ENCODE results near the gene GCK. TPM values are rescaled to one million over a fixed set of nuclear protein-coding genes. Genes with fewer than 3 reads are reported as not detected.

GCK gene
- total and polyA plus RNA-seq, 2 donors (not counting 1 experiment from before 2014, with no cell fraction given): 0.22 to 0.24 TPM

DNA sequence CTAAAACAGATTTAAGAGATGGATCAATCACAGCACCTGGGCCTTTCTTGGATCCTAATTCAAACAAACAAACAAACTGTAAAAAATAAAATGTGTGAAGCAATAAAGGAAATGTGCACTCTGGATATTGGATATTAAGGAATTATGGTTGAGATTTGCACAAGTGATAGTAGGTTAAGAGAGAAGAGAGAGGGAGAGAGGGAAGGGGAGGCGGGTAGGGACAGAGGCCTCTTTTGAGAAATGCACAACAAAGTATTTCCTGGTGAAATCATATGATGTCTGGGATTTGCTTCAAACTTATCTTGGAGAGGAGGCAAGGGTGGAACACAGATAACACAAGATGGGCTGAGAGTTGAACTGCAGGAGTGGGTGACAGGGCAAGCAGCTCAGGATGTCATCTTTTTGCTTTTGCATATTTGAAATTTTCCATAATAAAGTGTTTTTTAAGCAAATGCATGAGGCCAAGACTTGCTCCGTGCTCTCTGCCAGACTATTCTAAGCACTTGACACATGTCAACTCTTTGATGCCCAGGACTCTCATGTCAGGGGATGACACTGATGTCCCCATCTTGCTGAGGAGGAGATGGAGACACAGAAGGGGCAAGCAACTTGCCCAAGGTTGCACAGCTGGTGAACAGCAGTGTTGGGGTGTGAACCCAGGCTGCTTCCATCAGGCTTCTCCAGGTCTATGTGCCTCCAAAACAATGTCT lies 94.2 kb downstream of the GCK start:
- Mint-ChIP-seq H3K4me1 (peaks cover 57% of the 10 kb centered on the region), H3K4me3 (no peak overlapping the region), H3K27me3 (no peaks in the 10 kb centered on the region), H3K9me3 (ENCODE audit: insufficient read depth) (no peaks in the 10 kb centered on the region), H3K27ac (peak overlapping the region; percentile 62)
- no peaks in the 10 kb centered on the region for H4K20me1 ChIP-seq (ENCODE audit: control insufficient read depth, insufficient read depth, low read length, poor library complexity, severe bottlenecking)
- H3K4me3 ChIP-seq (ENCODE audit: control extremely low read depth in 1 of 5, extremely low read depth in 1 of 5, insufficient read depth in 1 of 5, low read depth in 2 of 5, low read length in 4 of 5): no peak overlapping the region
- H3K27me3 ChIP-seq (replicated peaks in 1 of 4; ENCODE audit: control extremely low read depth in 1 of 4, control insufficient read depth in 3 of 4, insufficient read depth in 4 of 4, low read length in 3 of 4): no peaks in the 10 kb centered on the region
- no peak overlapping the region for H2AFZ ChIP-seq (ENCODE audit: insufficient read depth, low read depth, low read length, poor library complexity, severe bottlenecking)
- no peak overlapping the region for H3K9ac ChIP-seq (ENCODE audit: low read length)
- ATAC-seq (ENCODE audit: low read depth) (no peak), DNase-seq (no peak)
- H3K4me1 ChIP-seq (ENCODE audit: control insufficient read depth in 2 of 2, insufficient read depth in 2 of 2, low read length in 2 of 2): peaks cover 22 to 61% of the 10 kb centered on the region in 2 donors
- H3K9me3 ChIP-seq (ENCODE audit: control extremely low read depth in 1 of 3, control insufficient read depth in 2 of 3, insufficient read depth in 1 of 3, low read length in 2 of 3): no peaks in the 10 kb centered on the region
- CTCF ChIA-PET: no interaction called here
- TF ChIP-seq, protein P1, sequence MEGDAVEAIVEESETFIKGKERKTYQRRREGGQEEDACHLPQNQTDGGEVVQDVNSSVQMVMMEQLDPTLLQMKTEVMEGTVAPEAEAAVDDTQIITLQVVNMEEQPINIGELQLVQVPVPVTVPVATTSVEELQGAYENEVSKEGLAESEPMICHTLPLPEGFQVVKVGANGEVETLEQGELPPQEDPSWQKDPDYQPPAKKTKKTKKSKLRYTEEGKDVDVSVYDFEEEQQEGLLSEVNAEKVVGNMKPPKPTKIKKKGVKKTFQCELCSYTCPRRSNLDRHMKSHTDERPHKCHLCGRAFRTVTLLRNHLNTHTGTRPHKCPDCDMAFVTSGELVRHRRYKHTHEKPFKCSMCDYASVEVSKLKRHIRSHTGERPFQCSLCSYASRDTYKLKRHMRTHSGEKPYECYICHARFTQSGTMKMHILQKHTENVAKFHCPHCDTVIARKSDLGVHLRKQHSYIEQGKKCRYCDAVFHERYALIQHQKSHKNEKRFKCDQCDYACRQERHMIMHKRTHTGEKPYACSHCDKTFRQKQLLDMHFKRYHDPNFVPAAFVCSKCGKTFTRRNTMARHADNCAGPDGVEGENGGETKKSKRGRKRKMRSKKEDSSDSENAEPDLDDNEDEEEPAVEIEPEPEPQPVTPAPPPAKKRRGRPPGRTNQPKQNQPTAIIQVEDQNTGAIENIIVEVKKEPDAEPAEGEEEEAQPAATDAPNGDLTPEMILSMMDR (IDR thresholded peaks at IDR 0.05): no peak
- TF ChIP-seq EZH2 (IDR thresholded peaks at IDR 0.05; ENCODE audit: borderline replicate concordance, insufficient read depth, low read depth, low read length, poor library complexity, severe bottlenecking): no peak
- no peaks in the 10 kb centered on the region for H3K79me2 ChIP-seq (ENCODE audit: control insufficient read depth, insufficient read depth, low read length)
- no peak overlapping the region for H3K4me2 ChIP-seq (replicated peaks; ENCODE audit: low read depth, low read length, poor library complexity, severe bottlenecking)
- no peak overlapping the region for H3K27ac ChIP-seq (ENCODE audit: low read length in 2 of 2)
- intact Hi-C loops (cut with micrococcal nuclease): no loop called here
- WGBS (ENCODE audit: insufficient coverage): no CpG with 5 or more reads among the region's 2 CpGs
- POLR2A ChIA-PET: interaction anchor here (0.6 kb wide), 1 partner anchor 11 kb away, joined by 4 read pairs; no protein-coding TSS in a partner anchor
- no peaks in the 10 kb centered on the region for H3K36me3 ChIP-seq (replicated peaks in 1 of 2; ENCODE audit: control extremely low read depth in 1 of 2, control insufficient read depth in 1 of 2, extremely low read depth in 1 of 2, insufficient read depth in 2 of 2, low read length in 1 of 2)

DNA sequence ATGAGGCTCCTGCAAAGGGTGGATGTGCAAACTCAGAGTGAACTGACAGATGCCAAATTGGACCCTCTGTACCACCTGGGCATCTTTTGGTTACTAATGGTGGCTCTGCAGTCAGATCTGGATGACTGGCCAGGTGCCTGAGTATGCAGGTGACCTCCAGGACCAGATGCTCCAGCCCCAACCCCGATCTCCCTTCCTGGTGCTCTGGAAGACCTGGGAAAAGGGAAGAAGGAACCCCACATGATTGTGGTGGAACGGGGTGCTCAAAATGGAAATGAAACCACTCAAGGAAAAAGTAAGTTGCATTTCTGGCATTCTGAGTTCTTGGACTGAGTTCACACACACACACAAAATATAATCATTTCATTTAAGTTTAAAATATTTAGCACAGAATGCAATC lies 94.9 kb downstream of the GCK start:
- Mint-ChIP-seq H3K27ac (peak overlapping the region; percentile 26), H3K4me3 (no peak overlapping the region), H3K4me1 (peaks cover 52% of the 10 kb centered on the region), H3K9me3 (ENCODE audit: insufficient read depth) (no peaks in the 10 kb centered on the region), H3K27me3 (no peaks in the 10 kb centered on the region)
- no peak overlapping the region for H3K9ac ChIP-seq (ENCODE audit: low read length)
- TF ChIP-seq, protein P1 (IDR thresholded peaks at IDR 0.05): no peak
- no peak for TF ChIP-seq EZH2 (IDR thresholded peaks at IDR 0.05; ENCODE audit: borderline replicate concordance, insufficient read depth, low read depth, low read length, poor library complexity, severe bottlenecking)
- no peaks in the 10 kb centered on the region for H3K9me3 ChIP-seq (ENCODE audit: control extremely low read depth in 1 of 3, control insufficient read depth in 2 of 3, insufficient read depth in 1 of 3, low read length in 2 of 3)
- H3K4me3 ChIP-seq (ENCODE audit: control extremely low read depth in 1 of 5, extremely low read depth in 1 of 5, insufficient read depth in 1 of 5, low read depth in 2 of 5, low read length in 4 of 5): no peak overlapping the region
- no peaks in the 10 kb centered on the region for H3K79me2 ChIP-seq (ENCODE audit: control insufficient read depth, insufficient read depth, low read length)
- intact Hi-C loops (cut with micrococcal nuclease): no loop called here
- CTCF ChIA-PET: no interaction called here
- no peak overlapping the region for H2AFZ ChIP-seq (ENCODE audit: insufficient read depth, low read depth, low read length, poor library complexity, severe bottlenecking)
- POLR2A ChIA-PET: no interaction called here
- no peak overlapping the region for H3K4me2 ChIP-seq (replicated peaks; ENCODE audit: low read depth, low read length, poor library complexity, severe bottlenecking)
- H3K27me3 ChIP-seq (replicated peaks in 1 of 4; ENCODE audit: control extremely low read depth in 1 of 4, control insufficient read depth in 3 of 4, insufficient read depth in 4 of 4, low read length in 3 of 4): no peaks in the 10 kb centered on the region
- H3K4me1 ChIP-seq (ENCODE audit: control insufficient read depth in 2 of 2, insufficient read depth in 2 of 2, low read length in 2 of 2): peaks cover 19 to 54% of the 10 kb centered on the region in 2 donors
- no CpG with 5 or more reads among the region's 2 CpGs for WGBS (ENCODE audit: insufficient coverage)
- ATAC-seq (ENCODE audit: low read depth) (no peak), DNase-seq (no peak)
- H3K27ac ChIP-seq (ENCODE audit: low read length in 2 of 2): no peak overlapping the region
- no peaks in the 10 kb centered on the region for H4K20me1 ChIP-seq (ENCODE audit: control insufficient read depth, insufficient read depth, low read length, poor library complexity, severe bottlenecking)
- H3K36me3 ChIP-seq (replicated peaks in 1 of 2; ENCODE audit: control extremely low read depth in 1 of 2, control insufficient read depth in 1 of 2, extremely low read depth in 1 of 2, insufficient read depth in 2 of 2, low read length in 1 of 2): no peaks in the 10 kb centered on the region
